ENCODE data around the gene RFPL1. TPM values are rescaled to one million over a fixed set of nuclear protein-coding genes. Genes with fewer than 3 reads are reported as not detected.

The RFPL1 gene
- not detected for total RNA-seq

DNA sequence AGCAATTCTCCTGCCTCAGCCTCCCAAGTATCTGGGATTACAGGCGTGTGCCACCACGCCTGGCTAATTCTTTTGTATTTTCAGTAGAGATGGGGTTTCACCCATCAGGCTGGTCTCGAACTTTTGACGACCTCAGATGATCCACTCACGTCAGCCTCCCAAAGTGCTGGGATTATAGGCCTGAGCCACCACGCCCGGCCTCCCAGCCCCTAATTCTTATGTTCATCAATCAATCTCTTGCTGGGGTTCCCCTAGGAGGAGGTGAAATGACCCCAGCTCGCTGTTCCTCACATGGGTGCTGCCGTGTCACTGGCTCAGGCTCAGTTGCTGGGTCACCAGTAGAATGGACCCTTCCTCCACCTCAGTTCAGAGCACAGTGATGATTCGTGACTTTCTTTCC is at the start of gene RFPL1:
TSS of gene RFPL1 (plus strand) at position 301 of the 400 bp plus-strand sequence.

DNA sequence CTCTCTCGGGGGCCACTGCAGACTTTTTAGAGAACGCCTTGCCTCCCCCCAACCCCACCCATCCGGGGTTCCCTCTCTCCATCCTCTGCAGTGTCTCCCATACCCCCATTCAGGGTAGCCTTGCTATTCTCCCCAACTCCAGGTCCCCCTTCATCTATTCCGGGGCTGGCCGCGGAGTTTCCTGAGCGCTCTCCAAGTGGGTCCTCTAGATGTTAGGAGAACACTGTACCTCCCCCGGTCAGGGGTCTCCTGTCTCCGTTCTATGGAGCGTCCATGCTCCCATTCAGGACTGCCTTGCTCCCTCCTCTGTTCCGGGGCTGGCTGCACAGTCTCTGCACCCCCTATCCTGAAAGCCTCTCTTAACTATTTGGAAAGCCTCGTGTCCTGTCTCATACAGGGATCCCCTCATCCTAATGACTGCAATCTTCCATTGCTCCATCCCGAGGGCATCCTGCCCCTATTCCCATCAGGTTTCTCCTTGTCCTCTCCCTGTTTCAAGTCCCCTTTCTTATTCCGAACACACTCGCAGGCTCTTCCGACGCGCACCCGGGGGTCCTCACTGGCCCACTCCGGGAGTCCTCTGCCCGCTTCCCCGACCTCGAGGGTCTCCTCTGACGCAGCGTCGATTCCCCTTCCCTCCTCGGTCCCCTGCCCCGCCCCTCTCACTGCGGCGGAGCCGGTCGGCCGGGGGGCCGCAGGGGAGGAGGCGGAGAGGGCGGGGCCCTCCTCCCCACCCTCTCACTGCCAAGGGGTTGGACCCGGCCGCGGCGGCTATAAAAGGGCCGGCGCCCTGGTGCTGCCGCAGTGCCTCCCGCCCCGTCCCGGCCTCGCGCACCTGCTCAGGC is 41.3 kb downstream of the RFPL1 start, which contains the start of gene NEFH:
TSS of gene NEFH (plus strand) at position 802 of the 845 bp plus-strand sequence. CDS start 45 bp downstream, outside the sequence.

Small RNA genes within 50 kb of the gene (small RNA-seq; reads per million reads assigned to genes)
- gene AC000041.1 (ENCODE audit: low replicate concordance): not detected

Other genes with a start within 250 kb of the RFPL1 start
- 45.4 TPM for gene EMID1, start 232.7 kb upstream of the RFPL1 start, total RNA-seq
- gene RHBDD3, start 170.6 kb upstream of the RFPL1 start, total RNA-seq: 26.3 TPM
- 331 TPM for gene EWSR1, start 170.3 kb upstream of the RFPL1 start, total RNA-seq
- gene GAS2L1, start 131.9 kb upstream of the RFPL1 start, total RNA-seq: 11.0 TPM
- gene RASL10A, start 122.9 kb upstream of the RFPL1 start, total RNA-seq: 21.3 TPM
- gene AP1B1, start 50.0 kb upstream of the RFPL1 start, total RNA-seq: 54.5 TPM
- gene NEFH, start 41.6 kb downstream of the RFPL1 start, total RNA-seq: 0.63 TPM
- gene THOC5, start 115.2 kb downstream of the RFPL1 start, total RNA-seq: 67.0 TPM
- gene NIPSNAP1, start 142.5 kb downstream of the RFPL1 start, total RNA-seq: 93.3 TPM
- gene NF2, start 165.1 kb downstream of the RFPL1 start, total RNA-seq: 43.8 TPM